Muscle of arm (tissue), 12 donors: ENCODE data around the gene AKNA. TPM values are rescaled to one million over a fixed set of nuclear protein-coding genes. Genes with fewer than 3 reads are reported as not detected.

ENCODE experiments used
- DNase-seq: peaks from one replicate; pipeline ENCODE4 v3.0.0-alpha.2; 2013
- polyA plus RNA-seq, 12 donors: library from polyadenylated mRNA; unstranded; fragments of 120-200 nt; gene quantifications; one replicate each; pipeline ENCODE4 v1.2.1, GENCODE V29; 2013; ENCODE audit not compliant: insufficient read length in 12 of 12

AKNA gene
- polyA plus RNA-seq, 12 donors, result 5.4 to 25.5 (median 8.8) TPM; not detected in 1

DNA sequence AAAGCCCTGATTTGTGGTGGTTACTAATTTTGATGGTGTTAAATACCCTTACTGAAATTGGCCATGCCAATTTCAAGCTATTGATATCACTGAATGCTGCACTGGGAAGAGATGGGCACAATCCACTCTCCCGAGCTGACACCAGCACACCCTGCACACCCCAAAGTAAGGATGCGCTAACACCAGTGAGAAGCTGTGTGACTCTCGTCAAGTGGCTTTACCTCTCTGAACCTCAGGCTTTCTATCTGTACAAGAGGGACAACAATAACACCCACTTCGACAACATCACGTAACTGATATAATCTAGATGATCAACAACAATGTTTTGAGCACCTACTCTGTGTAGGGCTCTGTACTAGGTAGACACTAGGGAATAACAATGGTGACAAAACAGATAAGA is 8.0 kb upstream of the AKNA start:
- DNase-seq, result no peak

DNA sequence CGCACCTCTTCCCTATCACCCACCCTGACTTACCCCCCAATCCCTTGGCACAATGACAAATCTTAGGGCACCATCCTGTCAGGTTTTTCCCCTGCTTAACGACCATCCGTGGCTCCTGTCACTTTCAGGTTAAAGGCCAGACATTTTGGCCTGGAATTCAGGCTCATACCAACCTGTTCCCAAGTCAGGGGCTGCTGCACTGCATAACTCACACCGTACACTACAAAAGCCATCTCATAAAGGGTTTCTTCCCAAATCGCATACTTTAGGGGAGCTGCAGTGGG is 7.5 kb upstream of the AKNA start:
- DNase-seq, result no peak

DNA sequence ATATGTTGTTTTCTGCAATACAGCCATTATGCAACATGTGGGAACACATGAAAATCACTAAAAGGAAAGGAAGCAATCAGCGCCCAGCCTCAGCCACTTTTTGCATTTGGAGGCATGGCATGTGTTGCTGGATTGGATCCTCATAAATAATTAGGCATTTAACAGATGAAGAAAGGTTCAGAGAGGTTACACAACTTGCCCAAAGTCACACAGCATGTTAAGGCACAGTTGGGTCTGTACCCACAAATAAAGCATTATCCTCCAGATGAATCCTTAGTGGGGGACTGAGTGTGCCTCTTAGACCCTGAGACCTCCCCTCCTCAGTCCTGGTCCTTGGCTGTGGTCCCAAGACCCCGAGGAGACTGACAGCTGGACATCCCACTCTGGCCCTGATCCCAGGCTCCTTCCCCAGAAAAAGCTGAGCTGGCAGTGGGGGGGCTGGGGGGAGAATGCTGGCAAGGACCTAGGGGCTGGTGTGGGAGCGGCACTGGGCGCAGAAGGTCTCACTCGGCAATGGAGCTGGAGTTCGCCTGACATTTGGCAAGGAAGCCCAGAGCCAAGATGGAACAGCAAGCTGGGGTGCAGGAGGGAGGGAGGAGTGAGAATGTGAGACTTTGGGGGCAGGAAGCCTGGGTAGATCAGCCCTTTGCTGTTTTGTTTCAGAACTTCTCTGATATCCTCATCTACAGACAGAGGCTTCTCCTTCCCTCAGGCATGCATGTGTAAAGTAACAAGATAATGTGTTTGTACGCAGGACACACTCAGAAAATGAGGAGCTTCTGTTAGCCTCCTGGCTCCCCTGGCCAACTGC is 6.9 kb upstream of the AKNA start:
- DNase-seq, result no peak

DNA sequence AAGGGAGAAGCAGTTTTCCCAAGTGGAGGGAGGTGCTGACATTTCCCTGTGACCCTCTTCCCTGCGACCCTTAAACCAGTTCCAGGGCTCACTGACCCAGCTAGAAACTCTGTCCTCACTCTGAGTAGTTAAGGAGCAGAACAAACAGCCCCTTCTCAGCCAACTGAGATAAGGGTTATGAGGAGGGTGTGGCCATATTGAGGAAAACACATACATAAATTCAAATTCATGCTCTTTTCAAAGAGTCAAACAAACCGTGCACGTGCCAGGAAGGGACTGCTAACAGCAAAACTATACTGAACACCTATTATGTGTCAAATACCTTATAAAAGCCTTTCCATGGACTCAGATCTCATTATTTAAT is 4.9 kb upstream of the AKNA start:
- no peak for DNase-seq

DNA sequence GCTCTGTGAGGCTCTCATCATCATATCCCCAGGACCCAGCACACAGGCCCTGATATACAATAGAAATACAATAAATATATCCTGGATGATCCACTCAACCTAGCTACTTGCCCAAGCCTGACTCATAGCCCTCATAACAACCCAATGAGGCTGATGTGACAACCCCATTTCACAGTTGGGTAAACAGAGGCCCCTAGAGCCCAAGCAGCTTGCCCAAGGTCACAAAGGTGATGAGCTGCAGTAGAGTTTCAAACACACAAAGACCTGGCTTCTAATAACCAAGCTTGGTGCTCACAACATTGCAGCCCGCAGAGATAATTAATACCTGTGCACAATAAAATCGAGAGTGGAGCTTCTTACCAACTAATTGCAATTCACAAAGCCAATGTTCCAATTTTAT is 3.2 kb upstream of the AKNA start:
- DNase-seq, result no peak

DNA sequence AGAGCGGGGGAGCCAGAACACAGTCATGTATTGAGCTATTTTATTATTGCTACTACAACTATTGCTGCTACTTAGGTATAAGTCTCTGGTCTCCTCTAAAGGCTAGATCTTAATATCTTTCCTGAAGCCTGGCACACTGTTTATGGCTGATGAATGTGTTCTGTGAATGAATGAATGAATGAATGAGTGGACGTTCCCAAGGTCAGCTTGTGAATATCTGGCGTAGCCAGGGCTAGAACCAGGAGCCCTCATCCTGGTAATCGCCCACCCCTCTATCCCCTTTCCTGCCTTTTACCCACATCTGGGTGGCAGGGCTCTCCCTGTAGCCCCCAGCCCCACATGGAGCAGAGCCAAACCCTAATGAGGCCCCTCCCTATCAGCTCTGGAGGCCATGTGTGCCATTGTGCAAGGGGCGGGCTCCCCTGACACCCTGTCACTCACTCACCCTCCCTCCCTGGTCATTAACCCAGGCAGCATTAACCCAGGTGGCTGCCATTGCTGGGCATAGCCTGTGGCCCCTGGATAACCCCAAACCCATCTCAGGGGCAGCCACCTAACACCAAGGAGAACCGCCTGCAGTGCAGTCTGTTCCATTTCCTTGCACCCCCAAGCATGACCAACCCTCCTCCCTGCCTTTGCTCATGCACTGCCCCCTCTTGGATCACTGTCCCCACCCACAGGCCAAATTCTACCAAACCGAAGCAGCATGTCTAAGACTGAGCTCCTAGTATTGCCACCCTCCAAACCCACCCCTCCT is 2.0 kb upstream of the AKNA start:
- no peak for DNase-seq

DNA sequence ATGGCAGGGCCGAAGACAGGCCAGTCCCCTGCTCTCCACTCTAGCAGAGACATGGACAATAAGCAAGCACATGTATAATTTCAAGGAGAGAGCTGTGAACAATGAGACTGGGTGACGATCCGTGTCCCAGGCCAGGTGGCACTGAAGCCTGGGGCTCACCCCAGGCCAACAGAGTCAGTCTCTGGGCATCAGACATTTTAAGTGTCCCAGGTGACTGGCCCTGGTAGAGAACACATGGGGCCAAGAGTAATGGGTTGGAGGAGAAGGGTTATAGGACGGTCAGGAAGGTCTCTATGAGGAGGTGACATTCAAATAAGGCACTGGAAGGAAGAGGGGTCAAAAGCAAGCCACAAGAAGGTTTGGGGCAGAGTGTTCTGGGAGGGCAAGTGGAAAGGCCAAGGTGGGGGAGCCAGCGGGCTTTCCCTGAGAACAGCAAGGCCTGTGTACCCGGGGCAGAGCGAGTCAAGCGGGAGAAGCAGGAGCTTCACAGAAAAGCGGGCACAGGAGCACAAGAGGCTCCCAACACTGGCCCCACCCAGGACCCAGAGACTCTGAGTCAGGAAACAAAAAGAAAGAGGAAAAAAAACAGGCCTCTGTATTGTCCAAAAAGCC is 1.1 kb upstream of the AKNA start:
- DNase-seq, result no peak

DNA sequence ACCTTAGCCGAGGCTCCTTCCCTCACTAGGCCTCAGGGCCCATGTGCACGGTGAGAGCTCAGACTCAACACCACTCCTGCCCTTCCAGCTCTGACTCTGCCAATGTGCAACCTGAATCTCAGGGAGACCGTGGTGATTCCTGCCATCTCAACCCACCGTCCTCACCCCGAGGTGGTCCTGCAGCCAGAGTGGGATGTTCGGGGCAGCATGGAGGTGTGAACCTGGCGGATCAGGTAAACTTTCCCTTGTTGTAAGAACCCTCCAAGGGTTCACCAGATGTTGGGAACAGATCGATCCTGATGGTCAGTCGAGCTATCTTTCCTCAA is 538 bp upstream of the AKNA start:
- no peak for DNase-seq

DNA sequence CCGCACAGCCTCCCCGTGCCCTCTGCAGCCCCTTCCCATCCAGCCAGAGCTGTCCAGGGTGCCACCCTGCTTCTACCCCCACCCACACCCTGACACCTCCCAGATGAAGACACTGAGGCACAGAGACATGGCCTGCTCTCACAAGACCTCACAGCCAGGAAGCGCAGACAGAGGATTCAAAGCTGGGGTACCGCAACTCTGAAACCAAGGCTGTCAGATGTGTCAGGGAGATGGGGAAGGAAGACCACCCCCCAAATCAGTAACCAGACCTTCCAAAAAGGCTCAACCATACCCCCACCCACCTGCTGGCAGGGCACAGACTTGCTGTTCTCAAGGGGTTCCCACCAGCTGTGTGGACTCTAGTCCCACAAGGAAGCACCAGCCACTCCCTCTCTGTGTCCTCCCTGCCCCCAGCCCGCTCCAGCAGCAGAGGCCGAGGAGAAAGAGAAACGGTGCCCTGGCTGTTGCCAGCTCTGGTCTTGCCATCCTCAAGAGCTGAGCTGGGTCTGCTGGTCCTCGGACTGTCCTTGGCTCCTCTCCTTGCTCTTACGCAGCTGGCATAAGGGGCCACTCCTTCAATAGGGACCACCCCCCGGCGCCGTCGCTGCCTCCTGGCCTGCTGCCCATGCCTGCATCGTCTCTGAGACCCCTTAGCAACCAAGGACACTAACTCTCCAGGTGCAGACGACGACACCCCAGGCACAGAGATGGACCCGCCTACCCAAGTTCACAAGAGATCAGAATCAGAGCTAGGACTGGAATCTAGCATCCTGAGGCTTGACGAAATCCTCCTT is 699 bp downstream of the AKNA start:
- DNase-seq, result no peak

DNA sequence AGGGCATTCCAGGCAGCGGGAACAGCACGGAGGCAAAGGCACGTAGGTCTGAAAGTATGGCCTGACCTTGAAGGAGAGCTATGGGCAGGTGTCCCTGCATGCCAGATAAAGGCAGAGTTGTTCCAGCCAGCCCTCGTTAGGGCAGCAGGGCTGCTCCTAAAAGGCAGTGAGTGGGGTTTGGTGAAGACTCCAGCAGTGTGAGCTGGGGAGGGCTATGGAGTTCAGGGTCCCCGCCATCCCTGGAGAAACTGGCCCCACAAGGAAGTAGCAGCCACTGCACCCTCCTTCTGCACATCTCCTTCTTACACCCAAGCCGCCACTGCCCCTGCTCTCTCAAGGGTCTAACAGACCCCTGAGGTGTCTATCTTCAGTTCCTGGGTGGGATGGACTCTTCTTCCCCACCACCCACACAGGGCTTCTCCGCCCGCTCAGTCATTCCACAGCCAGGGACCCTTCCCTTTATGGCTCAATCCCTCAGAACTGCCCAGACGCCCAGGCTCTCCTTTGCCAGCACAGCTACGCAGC is 1.4 kb downstream of the AKNA start:
- DNase-seq, result no peak

DNA sequence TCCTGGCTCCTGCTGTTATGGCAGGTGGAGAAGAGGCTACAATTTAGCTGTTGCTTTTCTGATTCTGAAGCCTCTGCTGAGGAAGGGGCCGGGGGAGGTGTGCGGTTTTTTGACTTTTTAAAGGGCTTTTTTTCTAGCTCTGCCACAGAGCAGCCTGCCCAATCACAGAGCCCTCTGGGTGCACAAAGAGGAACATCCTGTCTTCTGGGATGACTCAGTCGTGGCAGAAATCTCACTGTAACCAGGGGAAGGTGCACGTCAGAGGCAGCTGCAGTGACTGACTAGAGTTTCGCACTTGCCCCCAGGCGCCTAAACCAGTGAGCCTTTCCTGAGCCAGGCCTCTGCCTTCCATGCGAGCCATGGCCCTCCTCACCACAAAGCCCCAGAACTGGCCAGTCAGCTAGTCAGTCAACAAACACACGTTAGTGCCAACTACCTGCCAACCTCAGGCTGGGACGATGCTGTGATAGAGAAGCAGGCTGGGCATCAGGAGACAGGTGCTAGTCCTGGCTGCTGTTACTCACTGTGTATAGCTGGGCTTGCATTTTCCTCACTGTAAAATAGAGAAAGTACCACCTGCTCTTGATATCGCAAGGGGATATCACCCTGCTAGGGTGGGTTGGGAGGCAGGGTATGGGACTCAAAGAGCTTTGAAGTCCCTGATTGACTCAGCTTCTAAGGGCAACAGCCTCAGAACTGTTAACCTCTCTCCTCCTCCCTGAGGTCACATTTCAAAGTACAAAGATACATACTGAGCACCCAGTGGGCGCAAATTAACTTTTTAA is 2.2 kb downstream of the AKNA start:
- DNase-seq, result no peak

DNA sequence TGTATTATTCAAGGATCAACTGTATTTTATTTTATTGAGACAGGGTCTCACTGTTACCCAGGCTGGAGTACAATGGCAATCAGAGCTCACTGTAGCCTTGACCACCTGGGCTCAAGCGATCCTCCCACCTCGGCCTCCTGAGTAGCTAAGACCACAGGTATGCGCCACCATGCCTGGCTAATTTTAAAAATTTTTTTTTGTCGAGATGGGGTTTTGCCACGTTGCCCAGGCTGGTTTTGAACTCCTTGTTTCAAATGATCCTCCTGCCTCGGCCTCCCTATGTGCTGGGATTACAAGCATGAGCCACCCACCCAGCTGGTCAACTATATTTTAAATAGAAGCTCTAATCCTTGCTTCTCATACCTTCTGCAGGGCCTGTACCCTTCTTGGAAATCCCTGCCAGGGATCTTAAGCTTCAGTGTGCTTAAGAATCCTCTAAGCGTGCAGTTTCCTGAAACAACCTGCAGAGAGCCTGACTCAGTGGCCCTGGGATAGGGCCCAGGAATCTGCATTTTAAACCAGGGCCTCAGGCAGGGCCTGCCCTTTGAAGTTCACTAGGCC is 2.9 kb downstream of the AKNA start:
- DNase-seq, result no peak

DNA sequence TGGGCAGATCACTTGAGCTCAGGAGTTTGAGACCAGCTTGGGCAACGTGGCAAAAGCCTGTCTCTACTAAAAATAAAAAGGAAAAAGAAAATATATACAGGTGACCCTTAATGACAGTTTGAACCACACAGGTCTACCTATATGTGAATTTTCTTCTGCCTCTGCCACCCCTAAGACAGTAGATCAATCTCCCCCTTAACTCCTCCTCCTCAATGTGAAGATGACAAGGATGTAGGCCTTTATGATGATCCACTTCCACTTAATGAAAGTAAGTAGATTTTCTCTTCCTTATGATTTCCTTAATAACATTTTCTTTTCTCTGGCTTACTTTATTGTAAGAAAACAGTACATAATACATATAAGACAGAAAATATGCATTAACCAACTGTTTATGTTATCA is 3.4 kb downstream of the AKNA start:
- no peak for DNase-seq

DNA sequence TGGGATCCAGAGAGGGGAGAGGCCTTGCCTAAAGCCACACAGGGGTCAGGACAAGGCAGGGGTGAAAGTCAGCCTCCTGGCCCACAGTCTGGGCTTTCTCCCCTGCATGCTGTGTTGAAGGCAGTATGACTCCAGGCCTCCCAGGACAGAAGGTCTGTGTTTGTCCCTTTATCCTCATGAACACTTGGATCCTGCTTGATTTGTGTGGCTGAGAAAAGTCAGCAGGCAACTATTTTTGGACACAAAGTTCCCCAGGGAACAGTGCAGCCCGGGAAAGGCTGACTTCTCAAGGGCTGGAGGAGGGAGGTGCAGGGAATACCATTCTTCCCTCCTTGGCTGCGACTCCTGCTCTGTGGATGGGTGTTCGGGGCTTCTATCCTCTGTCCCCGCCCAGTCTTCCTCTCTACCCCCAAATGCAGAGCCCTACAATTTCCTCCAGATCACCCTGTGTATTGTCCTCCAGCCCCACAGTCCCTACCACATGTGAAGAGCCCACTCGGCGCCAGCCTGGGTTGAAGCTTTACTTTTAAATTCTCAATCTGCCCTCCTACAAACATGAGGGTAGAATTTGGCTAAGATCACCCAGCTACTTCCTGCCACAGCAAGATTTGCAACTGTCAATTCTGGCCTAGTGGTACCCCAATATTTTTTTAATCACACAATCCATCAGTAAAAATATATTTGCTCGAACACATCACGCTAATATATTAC is 4.1 kb downstream of the AKNA start:
- DNase-seq, result no peak

DNA sequence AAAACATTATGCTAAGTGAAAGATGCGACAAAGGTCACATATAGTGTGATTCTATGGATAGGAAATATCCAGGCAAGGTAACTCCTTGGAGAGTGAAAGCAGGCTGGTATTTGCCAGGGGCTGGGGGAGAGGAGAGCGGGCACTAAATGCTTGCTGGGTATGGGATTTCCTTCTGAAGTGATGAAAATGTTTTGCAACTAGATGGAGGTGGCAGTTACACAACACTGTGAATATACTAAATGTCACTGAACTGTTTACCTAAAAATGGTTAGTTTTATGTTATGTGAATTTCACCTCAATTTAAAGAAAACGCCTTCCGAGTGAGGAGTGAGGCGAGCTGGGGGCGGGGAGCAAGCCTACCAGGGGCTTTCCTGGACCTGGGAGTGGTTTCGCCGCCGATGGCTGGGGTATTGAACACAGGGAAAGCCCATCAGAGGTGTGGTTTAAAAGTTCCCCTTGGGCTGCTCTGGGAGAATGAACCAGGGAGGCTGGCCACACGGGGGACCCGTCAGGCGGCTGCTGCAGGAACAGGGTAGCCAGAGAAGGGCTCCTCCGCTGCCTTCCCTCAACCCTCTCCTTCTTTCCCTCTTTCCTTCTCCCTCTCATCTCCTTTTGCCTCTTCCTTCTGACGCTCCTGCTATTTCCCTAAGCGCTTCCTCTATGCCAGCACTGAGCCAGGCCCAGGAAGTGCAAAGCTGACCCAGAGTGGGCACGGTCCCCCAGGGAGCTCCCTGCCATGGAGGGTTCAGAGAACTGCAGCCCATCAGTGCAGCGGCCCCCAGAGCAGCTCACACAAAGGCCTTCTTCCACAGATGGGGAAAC is 4.9 kb downstream of the AKNA start:
- no peak for DNase-seq

DNA sequence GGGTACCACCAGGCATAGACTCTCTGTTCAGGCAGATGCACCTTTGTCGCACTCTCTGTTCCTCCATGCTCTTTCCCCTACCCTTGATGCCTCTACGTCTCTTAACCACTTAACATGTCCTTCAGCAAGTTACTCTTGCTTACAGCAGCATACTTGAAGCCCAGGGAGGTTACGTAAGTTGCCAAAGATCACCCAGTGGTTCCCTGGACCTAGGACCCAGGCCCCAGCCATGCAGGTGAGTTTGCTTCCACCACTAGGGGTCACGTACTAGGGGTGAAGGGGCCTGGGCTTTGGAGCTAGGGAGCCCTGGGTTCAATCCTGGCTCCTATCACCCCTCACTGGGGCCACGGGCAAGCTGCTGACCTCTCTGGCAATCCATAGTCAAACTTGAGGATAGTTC is 8.9 kb downstream of the AKNA start:
- no peak for DNase-seq

DNA sequence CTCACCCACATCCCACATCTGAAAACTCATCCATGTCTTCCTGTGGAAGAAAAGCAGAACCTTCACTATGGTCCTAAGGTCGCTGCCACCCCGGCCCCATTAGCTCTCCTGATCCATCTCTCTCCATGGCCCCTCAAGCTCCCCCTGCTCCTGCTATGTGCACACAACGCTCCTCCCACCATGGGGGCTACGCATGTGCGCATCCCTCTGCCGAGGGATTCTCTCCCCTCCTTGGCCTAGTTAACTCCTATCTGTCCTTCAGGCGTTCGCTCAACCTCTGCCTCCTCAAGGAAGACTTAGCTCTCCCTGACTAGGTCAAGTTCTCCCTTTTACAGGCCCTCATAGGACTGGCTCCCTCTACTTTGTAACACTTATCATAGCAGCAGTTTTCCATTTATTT is 9.8 kb downstream of the AKNA start:
- no peak for DNase-seq

DNA sequence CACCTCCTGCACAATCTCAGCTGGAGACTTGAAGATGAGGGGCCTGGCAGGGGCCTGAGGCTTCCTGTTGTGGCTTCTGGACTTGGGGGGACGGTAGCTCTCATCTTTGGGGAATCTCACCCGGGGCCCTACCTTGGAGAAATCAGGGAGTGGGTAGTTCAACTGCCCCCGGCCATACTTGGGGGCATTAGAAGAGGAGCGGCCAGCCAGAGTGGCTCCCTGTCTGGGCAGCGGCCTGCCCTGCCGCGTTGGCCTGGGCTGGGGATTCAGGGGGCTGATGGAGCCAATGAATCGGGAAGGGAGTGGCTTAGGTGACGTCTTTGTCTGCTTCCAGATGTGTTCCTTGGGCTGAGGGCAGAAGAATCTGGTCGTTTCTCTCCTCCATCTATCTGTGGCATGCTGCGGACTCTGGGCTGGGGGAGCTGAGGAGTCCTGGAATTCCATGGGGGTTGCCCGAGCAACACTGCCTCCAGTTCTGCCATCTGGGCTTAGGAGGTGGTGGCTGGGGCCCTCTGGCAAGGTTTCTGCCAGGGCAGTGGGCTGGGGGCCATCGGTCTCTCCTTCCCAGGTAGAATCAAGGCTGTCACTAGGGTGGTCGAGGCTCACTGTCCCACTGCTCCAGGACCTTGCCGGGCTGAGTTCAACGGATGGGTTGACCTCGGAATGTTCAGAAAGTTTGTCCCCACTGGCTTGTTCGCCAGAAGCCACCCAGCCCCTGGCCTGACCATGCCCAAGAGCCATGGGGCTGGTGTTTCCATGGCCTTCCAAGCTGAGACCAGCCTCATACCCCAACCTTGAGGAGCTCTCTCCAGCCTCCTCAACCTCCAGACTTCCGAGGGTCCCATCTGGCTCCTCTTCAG is 11.0 kb downstream of the AKNA start:
- DNase-seq, result no peak
